NCI-H1417 (cell line): ENCODE measurements around the gene SLC7A11.
"Not testable (repeated sequence)": the region's sequence is repeated elsewhere in the genome, so short reads cannot be mapped to it uniquely, and the experiment has no call there.

Experiments used
- DNase-seq, 3 experiments: peaks; one replicate each; lab custom pipeline; 2025; lab: John Stamatoyannopoulos, UW

Gene SLC7A11

DNA sequence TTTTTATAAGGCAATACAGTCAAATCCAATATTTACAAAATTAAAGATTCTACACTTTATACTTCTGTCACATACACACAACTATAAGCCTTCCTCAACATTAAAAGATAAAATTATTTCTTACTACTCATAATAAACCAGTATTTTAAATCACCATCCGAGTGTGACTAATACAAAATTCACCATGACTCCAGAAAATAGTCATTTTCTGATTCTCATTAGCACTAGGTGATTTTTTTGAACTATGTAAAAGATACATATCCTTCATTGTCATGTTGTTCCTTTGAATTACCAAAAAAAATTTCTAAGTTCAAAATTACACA is 646 bp upstream of the SLC7A11 start:
- no peak for DNase-seq

DNA sequence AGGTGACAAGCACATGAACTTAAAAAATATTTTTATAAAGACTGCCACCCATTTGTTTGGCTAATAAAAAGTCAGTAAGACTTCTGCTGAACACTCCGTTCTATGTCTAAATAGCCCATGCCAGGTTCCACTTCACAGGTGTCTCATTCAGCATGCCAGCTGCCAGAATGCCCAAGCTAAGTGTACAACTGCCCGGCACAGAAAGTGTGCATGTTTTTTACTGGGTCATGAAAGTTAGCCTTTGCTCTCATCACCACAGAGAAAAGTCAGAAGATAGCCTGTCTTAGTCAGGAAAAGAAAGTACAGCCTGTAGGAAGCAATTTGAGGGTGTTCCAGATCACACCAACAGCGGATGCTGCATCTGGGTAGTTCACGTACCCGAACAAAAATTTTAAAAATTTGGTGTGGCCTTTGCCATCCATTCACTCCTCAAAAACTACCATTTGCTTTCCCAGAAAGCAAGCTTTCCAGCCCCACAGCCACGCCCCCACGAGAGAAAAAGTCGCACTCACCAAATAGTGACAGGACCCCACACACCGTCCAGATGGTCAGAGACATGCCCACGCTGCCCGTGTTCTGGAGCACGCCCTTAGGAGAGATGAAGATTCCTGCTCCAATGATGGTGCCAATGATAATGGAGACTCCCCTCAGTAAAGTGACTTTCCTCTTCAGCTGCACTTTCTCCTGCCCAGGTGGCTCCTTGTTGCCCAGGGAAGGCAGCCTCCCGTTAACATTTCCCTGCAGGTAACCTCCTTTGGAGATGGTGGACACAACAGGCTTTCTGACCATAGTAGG is 671 bp downstream of the SLC7A11 start:
- DNase-seq = peak in 2 of 3 experiments; percentile 41 to 62

DNA sequence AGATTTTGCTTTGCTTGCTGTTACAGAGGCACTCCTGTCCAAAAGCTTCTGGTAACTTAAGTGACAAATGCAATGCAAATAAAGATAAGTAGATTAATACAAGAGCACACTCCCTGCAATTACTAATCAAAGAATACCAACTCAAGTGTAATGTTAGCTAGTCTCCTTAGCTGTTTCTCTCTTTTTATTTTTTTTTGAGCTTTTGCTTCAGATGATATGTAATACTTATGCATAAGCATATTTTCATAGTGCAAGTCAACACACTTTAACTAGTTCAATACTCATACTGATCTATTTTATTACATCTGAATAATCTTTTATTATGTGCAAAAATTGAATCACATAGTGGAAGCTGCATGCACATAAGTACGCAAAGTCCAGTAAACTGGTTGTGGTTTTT is 2.7 kb downstream of the SLC7A11 start:
- peak in 1 of 3 experiments; percentile 19 for DNase-seq

DNA sequence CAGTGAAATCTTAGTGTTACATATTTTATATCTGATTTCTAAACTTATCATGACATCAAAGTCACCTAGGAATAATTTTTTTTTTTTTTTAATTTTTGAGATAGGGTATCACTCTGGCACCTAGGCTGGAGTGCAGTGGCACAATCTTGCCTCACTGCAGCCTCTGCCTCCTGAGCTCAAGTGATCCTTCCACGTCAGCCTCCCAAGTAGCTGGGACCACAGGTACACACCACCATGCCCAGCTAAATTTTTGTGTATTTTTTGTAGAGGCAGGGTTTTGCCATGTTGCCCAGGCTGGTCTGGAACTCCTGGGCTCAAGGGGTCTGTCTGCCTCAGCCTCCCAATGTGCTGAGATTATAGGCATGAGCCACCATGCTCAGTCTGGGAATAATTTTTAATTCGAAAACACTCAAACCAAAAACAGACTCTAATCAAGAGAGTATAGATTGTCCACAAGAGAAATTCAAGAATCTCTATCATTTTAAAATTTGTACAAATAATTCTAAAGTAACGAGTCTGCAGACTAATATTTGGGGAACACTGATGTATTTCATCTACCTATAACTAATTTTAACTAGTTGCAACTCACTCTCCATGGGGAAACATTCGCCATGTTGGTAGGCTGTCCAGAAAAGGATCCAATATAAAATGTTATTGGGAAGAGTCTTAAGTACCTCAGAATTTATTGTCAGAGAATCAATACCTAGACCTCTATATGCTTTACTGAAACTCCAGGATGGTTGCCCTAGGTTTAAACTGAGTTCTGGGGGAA is 3.4 kb downstream of the SLC7A11 start:
- no peak for DNase-seq

GRCh38 chr4:138237132-138237531 is 5.0 kb downstream of the SLC7A11 start:
- DNase-seq = not testable (repeated sequence)

DNA sequence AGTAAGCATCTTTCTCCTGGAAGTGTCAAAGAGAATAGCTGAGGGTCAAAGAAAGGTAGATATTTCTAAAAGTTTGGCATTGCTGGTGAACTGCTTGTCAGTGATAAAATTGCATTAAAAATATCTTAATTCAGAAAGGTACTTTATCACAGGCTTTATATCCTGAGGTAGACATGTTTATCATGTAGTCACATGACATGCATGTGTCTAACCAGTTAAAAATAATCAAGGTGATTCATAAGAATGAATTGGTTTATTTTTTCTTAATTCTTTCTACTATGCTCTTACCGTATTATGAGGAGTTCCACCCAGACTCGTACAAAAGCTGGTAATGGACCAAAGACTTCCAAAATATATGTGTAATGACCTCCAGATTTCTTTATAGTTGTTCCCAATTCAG is 6.1 kb downstream of the SLC7A11 start:
- no peak for DNase-seq

GRCh38 chr4:138235419-138235952 is 6.7 kb downstream of the SLC7A11 start:
- DNase-seq = no peak

DNA sequence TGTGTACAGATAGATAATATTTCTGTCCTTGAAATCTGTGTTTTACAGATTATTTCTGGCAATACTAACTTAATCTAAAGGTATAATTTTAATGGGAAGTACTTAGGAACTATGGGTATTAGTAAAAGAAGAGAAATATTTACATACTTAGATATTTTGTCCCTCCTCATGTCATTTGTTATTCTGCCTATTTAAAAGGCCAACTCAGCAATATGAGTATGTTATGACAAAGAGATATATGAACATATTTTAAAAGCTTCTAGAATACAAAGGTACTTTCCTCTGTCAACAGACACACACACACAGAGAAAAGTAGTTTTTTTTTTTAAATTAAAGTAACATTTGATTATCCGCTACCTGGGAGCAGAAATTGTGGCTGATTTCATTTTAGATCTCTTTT is 7.9 kb downstream of the SLC7A11 start:
- no peak for DNase-seq

GRCh38 chr4:138233313-138234034 is 8.7 kb downstream of the SLC7A11 start:
- DNase-seq = no peak

GRCh38 chr4:138232364-138232763 is 9.8 kb downstream of the SLC7A11 start:
- no peak for DNase-seq

GRCh38 chr4:138230048-138230447 is 12.1 kb downstream of the SLC7A11 start:
- DNase-seq = no peak

DNA sequence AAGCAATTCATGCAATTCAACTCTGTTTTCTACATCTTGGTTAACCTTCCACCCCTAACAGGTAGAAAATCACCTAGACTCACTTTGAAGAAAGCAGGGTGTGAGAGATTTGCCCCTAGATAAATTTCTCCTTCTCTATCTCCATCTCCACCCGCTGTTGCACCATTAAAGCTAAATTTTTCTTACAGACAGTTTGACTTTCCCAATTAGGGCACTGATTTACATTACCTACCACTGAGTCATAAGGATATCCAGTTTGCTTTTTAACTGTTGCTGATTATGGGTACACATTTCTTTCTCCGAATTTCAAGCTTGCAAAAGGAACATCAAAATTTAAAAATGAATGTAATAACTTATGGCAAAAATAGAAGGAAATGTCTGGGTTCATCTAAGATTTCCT is 13.0 kb downstream of the SLC7A11 start:
- no peak for DNase-seq

- no peak for DNase-seq
Measured at GRCh38 chr4:138226351-138226750, 15.8 kb downstream of the SLC7A11 start.

- DNase-seq = no peak
Measured at GRCh38 chr4:138225477-138225876, 16.7 kb downstream of the SLC7A11 start.

- DNase-seq = no peak
Measured at GRCh38 chr4:138224614-138225013, 17.5 kb downstream of the SLC7A11 start.

- peak in 2 of 3 experiments; percentile 46 to 81 for DNase-seq
Measured at GRCh38 chr4:138223231-138223910, 18.8 kb downstream of the SLC7A11 start.

DNA sequence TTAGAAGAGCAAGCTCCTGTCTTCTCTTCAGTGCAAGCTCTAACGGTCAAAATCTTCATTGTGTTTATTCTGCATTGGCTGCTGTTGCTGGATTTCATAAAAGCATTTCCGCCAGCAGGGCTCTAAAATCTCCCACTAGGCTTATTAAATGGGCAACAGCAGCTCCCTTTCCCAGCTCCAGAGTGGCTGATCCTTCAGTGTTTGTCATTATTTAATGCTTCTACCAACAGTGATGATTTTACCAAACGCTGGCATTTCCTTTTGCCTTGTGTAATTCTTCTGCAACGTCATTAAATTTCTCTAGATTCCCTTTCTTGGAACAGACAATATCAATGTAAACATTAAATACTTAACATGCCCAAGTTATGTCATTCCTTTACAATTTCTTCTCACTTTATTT is 20.1 kb downstream of the SLC7A11 start:
- peak in 2 of 3 experiments; percentile 14 to 62 for DNase-seq

DNA sequence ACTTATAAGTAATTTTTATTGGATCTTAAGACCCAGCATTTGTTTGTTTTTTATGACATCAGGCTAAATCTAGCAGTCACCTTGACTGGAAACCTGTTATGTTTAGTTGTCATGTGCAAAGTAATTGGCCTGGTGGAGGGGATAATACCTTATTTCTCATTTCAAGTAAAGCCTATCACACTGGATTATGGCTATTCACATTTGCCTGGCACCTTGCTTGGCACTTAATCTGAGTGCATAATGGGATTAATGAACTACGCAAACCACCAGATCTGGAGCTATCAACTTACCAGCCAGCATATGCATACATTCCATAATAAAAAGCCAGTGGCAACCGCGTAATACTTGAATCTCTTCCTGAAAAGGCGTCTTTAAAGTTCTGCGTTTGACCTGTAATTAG is 23.2 kb downstream of the SLC7A11 start:
- DNase-seq = peak in 1 of 3 experiments; percentile 26

DNA sequence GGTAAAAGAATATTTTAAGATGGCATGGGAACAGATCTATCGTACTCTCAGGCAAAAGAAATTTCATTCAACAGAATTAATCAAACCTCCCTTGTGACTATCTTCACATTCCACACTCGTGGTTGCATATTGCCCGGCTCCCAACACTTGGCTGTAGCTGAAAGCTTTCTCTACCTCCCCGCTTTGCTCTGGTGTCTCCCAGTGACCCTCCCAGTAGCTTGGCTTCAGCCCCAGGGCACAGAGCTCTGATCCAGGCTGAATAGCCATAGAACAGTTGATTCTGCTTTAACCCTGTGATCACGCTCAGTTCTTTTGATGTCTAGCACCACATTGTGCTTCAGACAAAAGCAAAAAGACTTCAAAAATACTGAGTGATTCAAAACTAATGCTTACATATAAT is 24.6 kb downstream of the SLC7A11 start:
- no peak for DNase-seq

DNA sequence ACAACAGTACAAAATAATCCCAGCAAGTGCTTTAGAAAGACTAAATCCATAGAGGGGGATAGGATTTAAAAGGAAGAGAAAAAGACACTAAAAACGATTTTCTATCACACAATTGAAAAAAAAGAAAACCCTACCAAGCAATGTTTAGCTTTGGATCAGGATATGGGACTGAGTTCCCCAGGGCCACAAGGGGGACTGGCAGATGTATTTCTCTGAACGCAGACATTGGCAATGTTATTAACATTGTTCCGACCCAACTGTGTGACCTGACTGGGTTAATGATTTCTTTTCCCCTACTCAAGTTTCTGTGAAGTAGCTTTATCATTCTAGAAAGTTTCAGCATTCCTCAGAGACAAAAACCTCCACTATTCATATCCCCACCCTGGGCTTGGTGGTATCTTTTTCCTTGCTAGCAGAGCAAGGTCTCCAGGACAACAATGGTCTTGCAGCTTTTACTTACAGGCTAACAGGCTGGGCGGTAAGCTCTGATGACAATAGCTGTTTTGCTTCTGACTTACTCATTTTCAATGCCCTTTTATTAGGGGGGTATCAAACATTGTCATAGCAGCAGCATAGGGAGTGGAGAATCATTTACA is 25.8 kb downstream of the SLC7A11 start:
- DNase-seq = no peak

DNA sequence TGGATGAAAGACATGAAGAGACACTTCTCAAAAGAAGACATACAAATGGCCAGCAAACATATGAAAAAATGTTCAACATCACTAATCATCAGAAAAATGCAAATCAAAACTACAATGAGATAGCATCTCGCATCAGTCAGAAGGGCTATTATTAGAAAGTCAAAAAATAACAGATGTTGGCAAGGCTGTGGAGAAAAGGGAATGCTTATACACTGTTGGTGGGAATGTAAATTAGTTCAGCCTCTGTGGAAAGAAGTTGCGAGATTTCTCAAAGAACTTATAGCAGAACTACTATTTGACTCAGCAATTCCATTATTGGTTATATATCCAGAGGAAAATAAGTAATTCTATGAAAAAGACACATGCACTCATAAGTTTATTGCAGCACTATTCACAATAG is 31.6 kb downstream of the SLC7A11 start:
- DNase-seq = not testable (repeated sequence)

DNA sequence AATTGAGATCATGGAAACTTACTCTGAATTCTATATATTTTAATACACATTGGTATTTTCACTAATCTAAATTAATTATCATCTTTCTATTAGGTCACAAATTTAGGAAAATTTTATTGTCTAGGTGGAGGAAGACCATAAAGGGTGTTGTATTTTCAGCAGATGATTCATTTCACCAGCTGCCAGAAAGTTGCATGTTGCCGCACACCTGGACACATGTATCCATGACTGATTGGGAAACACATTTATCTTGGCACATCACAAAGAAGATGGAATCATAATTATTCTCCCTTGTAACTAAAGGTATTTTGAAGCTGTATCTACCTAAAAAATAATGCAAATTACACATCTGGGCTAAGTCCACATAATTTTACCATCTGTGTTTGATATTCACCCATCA is 33.1 kb downstream of the SLC7A11 start:
- no peak for DNase-seq
